Activated naive CD4-positive, alpha-beta T cell treated with anti-CD3 and anti-CD28 coated beads, Interleukin-2, amount 10 ng/mL, durations not matched to agents 7 days and 5 days (primary cell): ENCODE data around the gene OTUB1.

Experiments
- CTCF ChIA-PET: fragments of 350-600 bp; sonication (Branson Sonifier 250); formaldehyde crosslinking; loops from one replicate; lab custom pipeline; 2021; ENCODE audit warnings: antibody characterized with exemption; lab: Charles Lee
- DNase-seq: peaks from one replicate; pipeline ENCODE4 v3.0.0-alpha.2; 2020
- H3K27ac Mint-ChIP-seq: one replicate; pipeline ENCODE4 v1.8.0; 2021; ENCODE audit warnings: mild to moderate bottlenecking, moderate library complexity, mixed read lengths
- H3K27me3 Mint-ChIP-seq: one replicate; pipeline ENCODE4 v1.8.0; 2021; ENCODE audit warnings: mild to moderate bottlenecking, mixed read lengths
- H3K36me3 Mint-ChIP-seq: one replicate; pipeline ENCODE4 v1.8.0; 2021; ENCODE audit warnings: mixed read lengths
- H3K4me1 Mint-ChIP-seq: one replicate; pipeline ENCODE4 v1.8.0; 2021; ENCODE audit warnings: mixed read lengths
- H3K4me3 Mint-ChIP-seq: one replicate; pipeline ENCODE4 v1.8.0; 2021; ENCODE audit warnings: mild to moderate bottlenecking, moderate library complexity, mixed read lengths
- H3K9me3 Mint-ChIP-seq: one replicate; pipeline ENCODE4 v1.8.0; 2021; ENCODE audit warnings: mixed read lengths

The OTUB1 gene

GRCh38 chr11:64015935-64016845 is 30.0 kb downstream of the OTUB1 start:
- Mint-ChIP-seq H3K36me3 (no peaks in the 10 kb centered on the region), H3K27ac (no peak overlapping the region), H3K9me3 (peaks cover 5% of the 10 kb centered on the region), H3K27me3 (peaks cover 9% of the 10 kb centered on the region), H3K4me1 (no peaks in the 10 kb centered on the region), H3K4me3 (no peak overlapping the region)
- no peak for DNase-seq
- CTCF ChIA-PET = no interaction called here

GRCh38 chr11:64017945-64018224 is 31.6 kb downstream of the OTUB1 start:
- CTCF ChIA-PET = no interaction called here
- Mint-ChIP-seq H3K4me1 (no peaks in the 10 kb centered on the region), H3K27me3 (peaks cover 9% of the 10 kb centered on the region), H3K9me3 (no peaks in the 10 kb centered on the region), H3K27ac (no peak overlapping the region), H3K4me3 (no peak overlapping the region), H3K36me3 (no peaks in the 10 kb centered on the region)
- DNase-seq = no peak

GRCh38 chr11:64018310-64018709 is 32.1 kb downstream of the OTUB1 start:
- Mint-ChIP-seq H3K36me3 (no peaks in the 10 kb centered on the region), H3K9me3 (no peaks in the 10 kb centered on the region), H3K4me1 (no peaks in the 10 kb centered on the region), H3K27me3 (peaks cover 9% of the 10 kb centered on the region), H3K27ac (no peak overlapping the region), H3K4me3 (no peak overlapping the region)
- DNase-seq = no peak
- CTCF ChIA-PET = no interaction called here

GRCh38 chr11:64019106-64020037 is 33.1 kb downstream of the OTUB1 start:
- H3K36me3 Mint-ChIP-seq = no peaks in the 10 kb centered on the region
- DNase-seq = no peak
- H3K9me3 Mint-ChIP-seq = no peaks in the 10 kb centered on the region
- no peak overlapping the region for H3K4me3 Mint-ChIP-seq
- CTCF ChIA-PET = interaction anchor here (0.7 kb wide), 1 partner anchor 19 kb away, joined by 3 read pairs; no protein-coding TSS in a partner anchor
- H3K27ac Mint-ChIP-seq = no peak overlapping the region
- no peaks in the 10 kb centered on the region for H3K4me1 Mint-ChIP-seq
- H3K27me3 Mint-ChIP-seq = peaks cover 6% of the 10 kb centered on the region

GRCh38 chr11:64020976-64021756 is 34.9 kb downstream of the OTUB1 start:
- CTCF ChIA-PET = no interaction called here
- Mint-ChIP-seq H3K4me1 (no peaks in the 10 kb centered on the region), H3K27me3 (peaks cover 6% of the 10 kb centered on the region), H3K9me3 (no peaks in the 10 kb centered on the region), H3K27ac (no peak overlapping the region), H3K36me3 (no peaks in the 10 kb centered on the region), H3K4me3 (no peak overlapping the region)
- DNase-seq = no peak

- no peaks in the 10 kb centered on the region for H3K36me3 Mint-ChIP-seq
- H3K4me3 Mint-ChIP-seq = no peak overlapping the region
- no peaks in the 10 kb centered on the region for H3K9me3 Mint-ChIP-seq
- peaks cover 8% of the 10 kb centered on the region for H3K27me3 Mint-ChIP-seq
- DNase-seq = no peak
- H3K27ac Mint-ChIP-seq = no peak overlapping the region
- CTCF ChIA-PET = no interaction called here
- H3K4me1 Mint-ChIP-seq = no peaks in the 10 kb centered on the region
Measured at GRCh38 chr11:64021757-64022093, 35.5 kb downstream of the OTUB1 start.

- DNase-seq = no peak
- CTCF ChIA-PET = interaction anchor here (0.9 kb wide), 1 partner anchor 20 kb away, joined by 3 read pairs; no protein-coding TSS in a partner anchor
- Mint-ChIP-seq H3K4me3 (no peak overlapping the region), H3K27me3 (peaks cover 14% of the 10 kb centered on the region), H3K9me3 (no peaks in the 10 kb centered on the region), H3K4me1 (no peaks in the 10 kb centered on the region), H3K36me3 (no peaks in the 10 kb centered on the region), H3K27ac (no peak overlapping the region)
Measured at GRCh38 chr11:64022125-64022784, 36.0 kb downstream of the OTUB1 start.

GRCh38 chr11:64023712-64024710 is 37.8 kb downstream of the OTUB1 start:
- H3K9me3 Mint-ChIP-seq = no peaks in the 10 kb centered on the region
- no peaks in the 10 kb centered on the region for H3K36me3 Mint-ChIP-seq
- no peak overlapping the region for H3K4me3 Mint-ChIP-seq
- no peak overlapping the region for H3K27ac Mint-ChIP-seq
- CTCF ChIA-PET = no interaction called here
- H3K27me3 Mint-ChIP-seq = peaks cover 29% of the 10 kb centered on the region
- DNase-seq = no peak
- no peaks in the 10 kb centered on the region for H3K4me1 Mint-ChIP-seq

GRCh38 chr11:64025205-64025604 is 39.0 kb downstream of the OTUB1 start:
- CTCF ChIA-PET = no interaction called here
- Mint-ChIP-seq H3K27ac (no peak overlapping the region), H3K36me3 (no peaks in the 10 kb centered on the region), H3K9me3 (no peaks in the 10 kb centered on the region), H3K27me3 (peaks cover 41% of the 10 kb centered on the region), H3K4me3 (no peak overlapping the region), H3K4me1 (no peaks in the 10 kb centered on the region)
- DNase-seq = no peak

- no peaks in the 10 kb centered on the region for H3K9me3 Mint-ChIP-seq
- CTCF ChIA-PET = no interaction called here
- H3K4me1 Mint-ChIP-seq = no peaks in the 10 kb centered on the region
- no peak overlapping the region for H3K27ac Mint-ChIP-seq
- no peak overlapping the region for H3K4me3 Mint-ChIP-seq
- peaks cover 47% of the 10 kb centered on the region for H3K27me3 Mint-ChIP-seq
- no peak for DNase-seq
- no peaks in the 10 kb centered on the region for H3K36me3 Mint-ChIP-seq
Measured at GRCh38 chr11:64026575-64027205, 40.5 kb downstream of the OTUB1 start.

GRCh38 chr11:64027651-64028397 is 41.6 kb downstream of the OTUB1 start:
- CTCF ChIA-PET = no interaction called here
- peaks cover 58% of the 10 kb centered on the region for H3K27me3 Mint-ChIP-seq
- no peak overlapping the region for H3K27ac Mint-ChIP-seq
- H3K4me3 Mint-ChIP-seq = no peak overlapping the region
- H3K9me3 Mint-ChIP-seq = no peaks in the 10 kb centered on the region
- no peak for DNase-seq
- H3K36me3 Mint-ChIP-seq = no peaks in the 10 kb centered on the region
- H3K4me1 Mint-ChIP-seq = no peaks in the 10 kb centered on the region
